ENCODE results near the gene TRIM14. TPM values are rescaled to one million over a fixed set of nuclear protein-coding genes. Genes with fewer than 3 reads are reported as not detected.
"Not testable (repeated sequence)": the region's sequence is repeated elsewhere in the genome, so short reads cannot be mapped to it uniquely, and the experiment has no call there.

Gene TRIM14
- total RNA-seq, 1 donor from 2014 or later: 1.8 TPM

- no peaks in the 10 kb centered on the region for H3K27me3 ChIP-seq (ENCODE audit: control insufficient read depth, insufficient read depth, low read length)
- H3K36me3 ChIP-seq (ENCODE audit: control insufficient read depth, insufficient read depth, low read length): peaks cover 8% of the 10 kb centered on the region
- no peak overlapping the region for H3K4me3 ChIP-seq (ENCODE audit: low read depth, low read length)
- FAIRE-seq (no peak), DNase-seq (ENCODE audit: low read depth) (no peak)
- TF ChIP-seq CTCF (IDR thresholded peaks at IDR 0.05; ENCODE audit: insufficient read depth, low read length, severe bottlenecking): no peak
These were observed 38.7 kb downstream of the TRIM14 start for GRCh38 chr9:98080326-98080725.

GRCh38 chr9:98078895-98079294, 40.1 kb downstream of the TRIM14 start:
- peaks cover 7% of the 10 kb centered on the region for H3K36me3 ChIP-seq (ENCODE audit: control insufficient read depth, insufficient read depth, low read length)
- no peak for TF ChIP-seq CTCF (IDR thresholded peaks at IDR 0.05; ENCODE audit: insufficient read depth, low read length, severe bottlenecking)
- FAIRE-seq (no peak), DNase-seq (ENCODE audit: low read depth) (no peak)
- H3K4me3 ChIP-seq (ENCODE audit: low read depth, low read length): no peak overlapping the region
- H3K27me3 ChIP-seq (ENCODE audit: control insufficient read depth, insufficient read depth, low read length): no peaks in the 10 kb centered on the region

- not testable (repeated sequence) for H3K4me3 ChIP-seq (ENCODE audit: low read depth, low read length); FAIRE-seq
These were observed 42.5 kb downstream of the TRIM14 start for GRCh38 chr9:98076514-98076890.

GRCh38 chr9:98075332-98075805, 43.7 kb downstream of the TRIM14 start:
- peak; percentile 64 for FAIRE-seq
- no peak overlapping the region for H3K4me3 ChIP-seq (ENCODE audit: low read depth, low read length)
- no peak for TF ChIP-seq CTCF (IDR thresholded peaks at IDR 0.05; ENCODE audit: insufficient read depth, low read length, severe bottlenecking)
- DNase-seq (ENCODE audit: low read depth): peak; percentile 91
- no peaks in the 10 kb centered on the region for H3K27me3 ChIP-seq (ENCODE audit: control insufficient read depth, insufficient read depth, low read length)
- H3K36me3 ChIP-seq (ENCODE audit: control insufficient read depth, insufficient read depth, low read length): peaks cover 1% of the 10 kb centered on the region

More at GRCh38 chr9:98076514-98076890, 42.5 kb downstream of the TRIM14 start:
- H3K27me3 ChIP-seq (ENCODE audit: control insufficient read depth, insufficient read depth, low read length); DNase-seq (ENCODE audit: low read depth); H3K36me3 ChIP-seq (ENCODE audit: control insufficient read depth, insufficient read depth, low read length): not testable (repeated sequence)

- Histone ChIP-seq H3K4me3 (ENCODE audit: low read depth, low read length) (no peak overlapping the region), H3K27me3 (ENCODE audit: control insufficient read depth, insufficient read depth, low read length) (no peaks in the 10 kb centered on the region), H3K36me3 (ENCODE audit: control insufficient read depth, insufficient read depth, low read length) (peaks cover 1% of the 10 kb centered on the region)
- TF ChIP-seq CTCF (IDR thresholded peaks at IDR 0.05; ENCODE audit: insufficient read depth, low read length, severe bottlenecking): peak; percentile 88
- FAIRE-seq (no peak), DNase-seq (ENCODE audit: low read depth) (peak; percentile 43)
These were observed 44.7 kb downstream of the TRIM14 start for GRCh38 chr9:98074115-98074990.

GRCh38 chr9:98071737-98072136, 47.3 kb downstream of the TRIM14 start:
- Histone ChIP-seq H3K4me3 (ENCODE audit: low read depth, low read length) (no peak overlapping the region), H3K36me3 (ENCODE audit: control insufficient read depth, insufficient read depth, low read length) (no peaks in the 10 kb centered on the region), H3K27me3 (ENCODE audit: control insufficient read depth, insufficient read depth, low read length) (no peaks in the 10 kb centered on the region)
- TF ChIP-seq CTCF (IDR thresholded peaks at IDR 0.05; ENCODE audit: insufficient read depth, low read length, severe bottlenecking): no peak
- DNase-seq (ENCODE audit: low read depth): no peak
- FAIRE-seq: no peak

All from bronchial epithelial cell (primary cell).